22Rv1 (cell line): ENCODE data around the gene KCMF1.

ENCODE experiments used
- ZFX ChIP-seq: fragments of 450-650 bp; IDR thresholded peaks from 2 replicates; pipeline ENCODE4 v1.6.1; 2017; ENCODE audit warnings: antibody characterized with exemption, borderline replicate concordance
- TF ChIP-seq, protein P1 (sequence below): fragments of 450-650 bp; IDR thresholded peaks from 2 replicates; pipeline ENCODE4 v1.5.1; 2017; ENCODE audit warnings: mild to moderate bottlenecking

GRCh38 chr2:85008252-85008651 lies 37.3 kb downstream of the KCMF1 start:
- TF ChIP-seq ZFX, result no peak
- TF ChIP-seq, protein P1, sequence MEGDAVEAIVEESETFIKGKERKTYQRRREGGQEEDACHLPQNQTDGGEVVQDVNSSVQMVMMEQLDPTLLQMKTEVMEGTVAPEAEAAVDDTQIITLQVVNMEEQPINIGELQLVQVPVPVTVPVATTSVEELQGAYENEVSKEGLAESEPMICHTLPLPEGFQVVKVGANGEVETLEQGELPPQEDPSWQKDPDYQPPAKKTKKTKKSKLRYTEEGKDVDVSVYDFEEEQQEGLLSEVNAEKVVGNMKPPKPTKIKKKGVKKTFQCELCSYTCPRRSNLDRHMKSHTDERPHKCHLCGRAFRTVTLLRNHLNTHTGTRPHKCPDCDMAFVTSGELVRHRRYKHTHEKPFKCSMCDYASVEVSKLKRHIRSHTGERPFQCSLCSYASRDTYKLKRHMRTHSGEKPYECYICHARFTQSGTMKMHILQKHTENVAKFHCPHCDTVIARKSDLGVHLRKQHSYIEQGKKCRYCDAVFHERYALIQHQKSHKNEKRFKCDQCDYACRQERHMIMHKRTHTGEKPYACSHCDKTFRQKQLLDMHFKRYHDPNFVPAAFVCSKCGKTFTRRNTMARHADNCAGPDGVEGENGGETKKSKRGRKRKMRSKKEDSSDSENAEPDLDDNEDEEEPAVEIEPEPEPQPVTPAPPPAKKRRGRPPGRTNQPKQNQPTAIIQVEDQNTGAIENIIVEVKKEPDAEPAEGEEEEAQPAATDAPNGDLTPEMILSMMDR, result no peak
